ENCODE measurements around the gene KCNH3.

GRCh38 chr12:49536526-49537071, 2.2 kb upstream of the KCNH3 start:
- TF ChIP-seq CTCF (IDR thresholded peaks at IDR 0.05) (no peak), POLR2A (IDR thresholded peaks at IDR 0.05) (no peak)

Data from testis (tissue), 2 donors.